Mesothelial cell of epicardium (in vitro differentiated cells): ENCODE results near the gene PNRC1. TPM values are rescaled to one million over a fixed set of nuclear protein-coding genes. Genes with fewer than 3 reads are reported as not detected.
A peak's percentile ranks its signal among the peaks of the same experiment; 100 is the strongest.
"Not testable (repeated sequence)": the region's sequence is repeated elsewhere in the genome, so short reads cannot be mapped to it uniquely, and the experiment has no call there.

Experiments
- DNase-seq, 2 experiments: peaks; one replicate each; pipeline ENCODE4 v3.0.0; 2021; ENCODE audit warnings: low spot score in 2 of 2; ENCODE audit not compliant: unreplicated experiment in 2 of 2
- H3K27ac Mint-ChIP-seq: 2 replicates; pipeline ENCODE4 v1.8.0; 2021; ENCODE audit warnings: mixed read lengths
- H3K27me3 Mint-ChIP-seq: 2 replicates; pipeline ENCODE4 v1.8.0; 2021; ENCODE audit warnings: low read depth, mixed read lengths
- H3K36me3 Mint-ChIP-seq: 2 replicates; pipeline ENCODE4 v1.8.0; 2021; ENCODE audit warnings: mixed read lengths
- H3K4me1 Mint-ChIP-seq: 2 replicates; pipeline ENCODE4 v1.8.0; 2021; ENCODE audit warnings: mixed read lengths
- H3K4me3 Mint-ChIP-seq: 2 replicates; pipeline ENCODE4 v1.8.0; 2021; ENCODE audit warnings: mild to moderate bottlenecking, moderate library complexity, mixed read lengths
- H3K9me3 Mint-ChIP-seq: 2 replicates; pipeline ENCODE4 v1.8.0; 2021; ENCODE audit warnings: mixed read lengths
- CTCF ChIP-seq: fragments of 200-600 bp; sonication (generic); IDR thresholded peaks from one replicate; pipeline ENCODE4 v1.5.0; 2021; ENCODE audit warnings: antibody characterized with exemption; ENCODE audit not compliant: unreplicated experiment
- total RNA-seq: library from RNA; stranded (reverse); gene quantifications from 3 replicates; pipeline ENCODE4 v1.2.1, GENCODE V29; 2021

PNRC1 gene
- 184 to 206 TPM (median 190 TPM) in 3 replicates for total RNA-seq

GRCh38 chr6:89080281-89081128, at the start of gene PNRC1:
Gene PNRC1 (plus strand): TSS chr6:89080751. CDS start chr6:89080895, 144 bp downstream.
- peaks cover 27% of the 10 kb centered on the region for H3K4me1 Mint-ChIP-seq
- H3K27ac Mint-ChIP-seq: peak within 1 kb of the TSS; percentile 99
- no peak for TF ChIP-seq CTCF
- no peaks in the 10 kb centered on the region for H3K27me3 Mint-ChIP-seq
- H3K36me3 Mint-ChIP-seq: peaks cover 18% of the 10 kb centered on the region
- peak within 1 kb of the TSS; percentile 90 for H3K4me3 Mint-ChIP-seq
- no peaks in the 10 kb centered on the region for H3K9me3 Mint-ChIP-seq
- peak; percentile 100 for DNase-seq

- DNase-seq: no peak
- Mint-ChIP-seq H3K9me3 (peaks cover under 1% of the 10 kb centered on the region), H3K4me3 (no peak overlapping the region), H3K27me3 (no peaks in the 10 kb centered on the region), H3K27ac (no peak overlapping the region), H3K36me3 (peaks cover under 1% of the 10 kb centered on the region), H3K4me1 (peaks cover 30% of the 10 kb centered on the region)
- no peak for TF ChIP-seq CTCF
These were observed 48.0 kb upstream of the PNRC1 start for GRCh38 chr6:89032599-89032998.

GRCh38 chr6:89033461-89033860, 47.1 kb upstream of the PNRC1 start:
- no peak for TF ChIP-seq CTCF
- Mint-ChIP-seq H3K27me3 (no peaks in the 10 kb centered on the region), H3K9me3 (peaks cover 7% of the 10 kb centered on the region), H3K27ac (no peak overlapping the region), H3K36me3 (peaks cover 4% of the 10 kb centered on the region), H3K4me1 (peaks cover 27% of the 10 kb centered on the region), H3K4me3 (no peak overlapping the region)
- no peak for DNase-seq

- not testable (repeated sequence) for H3K4me3 Mint-ChIP-seq, H3K36me3 Mint-ChIP-seq, H3K27ac Mint-ChIP-seq, DNase-seq, H3K27me3 Mint-ChIP-seq
- Mint-ChIP-seq H3K4me1 (peaks cover 24% of the 10 kb centered on the region), H3K9me3 (peaks cover 14% of the 10 kb centered on the region)
These were observed 46.4 kb upstream of the PNRC1 start for GRCh38 chr6:89034116-89034515.

DNA sequence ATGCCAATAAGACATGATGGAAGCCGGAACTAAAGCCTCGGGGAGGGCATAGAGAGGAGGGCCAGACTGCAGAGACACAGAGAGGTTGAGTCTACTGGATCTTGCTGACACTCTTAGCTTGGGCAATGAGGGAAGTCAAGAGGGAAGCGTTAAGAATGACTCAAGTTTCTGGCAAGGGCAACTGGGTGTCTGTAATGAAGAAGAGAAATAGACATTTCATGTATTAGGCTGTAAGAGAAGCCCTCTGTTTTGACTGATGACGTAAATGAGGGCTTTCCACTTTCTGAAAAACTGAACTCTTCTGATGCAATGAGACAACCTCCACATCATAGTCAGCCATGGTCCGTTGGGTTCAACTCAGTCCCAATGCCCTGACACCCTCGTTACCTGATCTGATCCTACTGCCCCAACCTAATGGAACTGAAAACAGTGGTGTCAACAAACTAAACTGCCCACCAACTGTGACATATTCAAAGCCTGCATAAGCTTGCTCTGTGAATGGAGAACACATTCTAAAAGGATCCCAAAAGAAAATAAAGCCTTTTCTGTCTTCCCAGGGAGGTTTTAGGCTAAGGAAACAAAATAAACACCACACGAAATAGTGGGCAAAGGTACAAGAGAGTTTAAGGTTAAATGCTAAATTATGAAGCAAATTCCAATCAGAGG, 45.8 kb upstream of the PNRC1 start:
- TF ChIP-seq CTCF: no peak
- Mint-ChIP-seq H3K27me3 (no peaks in the 10 kb centered on the region), H3K4me1 (peaks cover 24% of the 10 kb centered on the region), H3K27ac (peak overlapping the region; percentile 93), H3K4me3 (no peak overlapping the region), H3K36me3 (peaks cover 7% of the 10 kb centered on the region), H3K9me3 (peaks cover 14% of the 10 kb centered on the region)
- no peak for DNase-seq
